GM12873 (cell line): Measurements from ENCODE around the gene MUCL3.

Experiments
- TF ChIP-seq, protein P1 (sequence below): IDR thresholded peaks from 2 replicates; pipeline ENCODE4 v1.5.1; 2012; ENCODE audit warnings: low read depth, mild to moderate bottlenecking, moderate library complexity, low read length, control low read depth; ENCODE audit not compliant: insufficient read depth; ENCODE audit errors: missing control alignments

MUCL3 gene, protein sequence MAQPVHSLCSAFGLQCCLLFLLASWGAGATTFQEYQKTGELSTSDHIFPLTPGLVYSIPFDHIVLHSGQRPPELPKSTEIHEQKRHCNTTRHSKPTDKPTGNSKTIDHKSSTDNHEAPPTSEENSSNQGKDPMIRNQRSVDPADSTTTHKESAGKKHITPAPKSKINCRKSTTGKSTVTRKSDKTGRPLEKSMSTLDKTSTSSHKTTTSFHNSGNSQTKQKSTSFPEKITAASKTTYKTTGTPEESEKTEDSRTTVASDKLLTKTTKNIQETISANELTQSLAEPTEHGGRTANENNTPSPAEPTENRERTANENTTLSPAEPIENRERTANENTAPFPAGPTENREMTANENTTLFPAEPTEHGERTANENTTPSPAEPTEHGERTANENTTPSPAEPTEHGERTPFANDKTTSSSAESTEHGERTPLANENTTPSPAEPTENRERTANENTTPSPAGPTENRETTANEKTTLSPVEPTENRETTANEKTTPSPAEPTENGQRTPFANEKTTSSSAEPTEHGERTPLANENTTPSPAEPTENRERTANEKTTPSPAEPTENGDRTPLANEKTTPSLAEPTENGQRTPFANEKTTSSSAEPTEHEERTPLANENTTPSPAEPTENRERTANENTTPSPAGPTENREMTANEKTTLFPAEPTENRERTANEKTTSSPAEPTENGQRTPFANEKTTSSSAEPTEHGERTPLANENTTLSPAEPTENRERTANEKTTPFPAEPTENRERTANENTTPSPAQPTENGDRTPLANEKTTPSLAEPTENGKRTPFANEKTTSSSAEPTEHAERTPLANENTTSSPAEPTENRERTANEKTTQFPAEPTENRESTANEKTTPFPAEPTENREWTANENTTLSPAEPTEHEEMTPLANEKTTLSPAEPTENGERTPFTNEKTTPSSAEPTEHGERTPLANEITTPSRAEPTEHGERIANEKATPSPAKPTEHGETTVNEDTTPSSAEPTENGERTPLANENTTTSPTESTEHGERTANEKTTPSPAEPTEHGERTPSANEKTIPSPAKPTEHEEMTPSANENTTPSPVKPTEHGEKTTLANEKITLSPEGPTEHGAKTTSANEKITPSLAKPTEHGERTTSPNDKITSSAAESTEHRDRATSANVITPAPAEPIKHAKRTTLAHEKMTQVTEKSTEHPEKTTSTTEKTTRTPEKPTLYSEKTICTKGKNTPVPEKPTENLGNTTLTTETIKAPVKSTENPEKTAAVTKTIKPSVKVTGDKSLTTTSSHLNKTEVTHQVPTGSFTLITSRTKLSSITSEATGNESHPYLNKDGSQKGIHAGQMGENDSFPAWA (N-terminal part only)

DNA sequence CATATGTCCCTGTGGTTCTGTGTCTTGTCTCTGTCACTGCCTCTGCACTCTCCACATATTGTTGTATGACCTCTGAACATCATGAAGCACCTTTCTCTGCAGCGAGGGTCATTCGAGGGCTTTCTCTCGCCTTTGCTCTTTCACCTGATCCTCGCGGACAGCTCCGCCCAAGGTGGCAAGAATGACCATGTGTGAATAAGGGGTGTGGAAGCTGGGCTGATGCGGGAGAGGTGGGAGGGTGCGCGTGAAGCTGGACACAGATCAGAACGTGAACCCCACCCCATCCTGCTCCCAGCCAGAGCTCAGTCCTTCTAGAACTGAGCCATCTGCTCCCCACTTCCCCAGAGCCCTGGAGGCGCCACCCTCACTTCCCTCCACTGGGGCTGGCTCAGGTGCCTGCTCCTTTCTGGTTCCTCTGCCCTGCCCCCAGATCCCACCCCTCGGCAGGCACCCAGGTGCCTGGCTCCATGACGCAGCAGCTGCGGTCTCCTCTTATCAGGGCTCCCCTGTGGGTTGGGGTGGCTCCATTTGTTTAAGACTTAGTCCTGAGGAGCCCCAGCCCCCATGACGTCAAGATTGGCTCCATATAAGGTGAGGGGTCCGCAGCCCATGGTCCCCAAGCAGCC lies at the start of gene MUCL3:
TSS of gene MUCL3 (plus strand) at position 613 of the 626 bp plus-strand sequence. CDS start 27 bp downstream, outside the sequence.
- TF ChIP-seq, protein P1, sequence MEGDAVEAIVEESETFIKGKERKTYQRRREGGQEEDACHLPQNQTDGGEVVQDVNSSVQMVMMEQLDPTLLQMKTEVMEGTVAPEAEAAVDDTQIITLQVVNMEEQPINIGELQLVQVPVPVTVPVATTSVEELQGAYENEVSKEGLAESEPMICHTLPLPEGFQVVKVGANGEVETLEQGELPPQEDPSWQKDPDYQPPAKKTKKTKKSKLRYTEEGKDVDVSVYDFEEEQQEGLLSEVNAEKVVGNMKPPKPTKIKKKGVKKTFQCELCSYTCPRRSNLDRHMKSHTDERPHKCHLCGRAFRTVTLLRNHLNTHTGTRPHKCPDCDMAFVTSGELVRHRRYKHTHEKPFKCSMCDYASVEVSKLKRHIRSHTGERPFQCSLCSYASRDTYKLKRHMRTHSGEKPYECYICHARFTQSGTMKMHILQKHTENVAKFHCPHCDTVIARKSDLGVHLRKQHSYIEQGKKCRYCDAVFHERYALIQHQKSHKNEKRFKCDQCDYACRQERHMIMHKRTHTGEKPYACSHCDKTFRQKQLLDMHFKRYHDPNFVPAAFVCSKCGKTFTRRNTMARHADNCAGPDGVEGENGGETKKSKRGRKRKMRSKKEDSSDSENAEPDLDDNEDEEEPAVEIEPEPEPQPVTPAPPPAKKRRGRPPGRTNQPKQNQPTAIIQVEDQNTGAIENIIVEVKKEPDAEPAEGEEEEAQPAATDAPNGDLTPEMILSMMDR: no peak

GRCh38 chr6:30891450-30891723 lies 49.4 kb upstream of the MUCL3 start:
- TF ChIP-seq, protein P1: no peak

DNA sequence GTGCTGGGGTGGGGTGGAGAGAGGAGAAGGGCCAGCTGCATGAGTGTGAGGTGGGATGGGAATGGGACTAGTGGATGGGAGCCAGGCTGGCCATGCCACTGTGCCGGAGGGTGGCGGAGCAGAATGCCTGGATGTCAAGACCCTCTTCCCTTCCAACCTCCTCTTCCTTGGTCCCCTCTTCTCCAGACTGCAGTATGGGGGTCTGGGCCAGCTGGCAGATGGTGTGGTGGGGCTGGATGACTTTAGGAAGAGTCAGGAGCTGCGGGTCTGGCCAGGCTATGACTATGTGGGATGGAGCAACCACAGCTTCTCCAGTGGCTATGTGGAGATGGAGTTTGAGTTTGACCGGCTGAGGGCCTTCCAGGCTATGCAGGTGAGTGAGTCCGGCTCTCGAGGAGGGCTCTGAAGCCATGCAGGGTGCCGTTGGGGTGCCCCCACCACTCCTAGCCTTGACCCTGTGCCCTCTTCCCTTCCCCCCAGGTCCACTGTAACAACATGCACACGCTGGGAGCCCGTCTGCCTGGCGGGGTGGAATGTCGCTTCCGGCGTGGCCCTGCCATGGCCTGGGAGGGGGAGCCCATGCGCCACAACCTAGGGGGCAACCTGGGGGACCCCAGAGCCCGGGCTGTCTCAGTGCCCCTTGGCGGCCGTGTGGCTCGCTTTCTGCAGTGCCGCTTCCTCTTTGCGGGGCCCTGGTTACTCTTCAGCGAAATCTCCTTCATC lies 48.8 kb upstream of the MUCL3 start:
- TF ChIP-seq, protein P1: no peak

DNA sequence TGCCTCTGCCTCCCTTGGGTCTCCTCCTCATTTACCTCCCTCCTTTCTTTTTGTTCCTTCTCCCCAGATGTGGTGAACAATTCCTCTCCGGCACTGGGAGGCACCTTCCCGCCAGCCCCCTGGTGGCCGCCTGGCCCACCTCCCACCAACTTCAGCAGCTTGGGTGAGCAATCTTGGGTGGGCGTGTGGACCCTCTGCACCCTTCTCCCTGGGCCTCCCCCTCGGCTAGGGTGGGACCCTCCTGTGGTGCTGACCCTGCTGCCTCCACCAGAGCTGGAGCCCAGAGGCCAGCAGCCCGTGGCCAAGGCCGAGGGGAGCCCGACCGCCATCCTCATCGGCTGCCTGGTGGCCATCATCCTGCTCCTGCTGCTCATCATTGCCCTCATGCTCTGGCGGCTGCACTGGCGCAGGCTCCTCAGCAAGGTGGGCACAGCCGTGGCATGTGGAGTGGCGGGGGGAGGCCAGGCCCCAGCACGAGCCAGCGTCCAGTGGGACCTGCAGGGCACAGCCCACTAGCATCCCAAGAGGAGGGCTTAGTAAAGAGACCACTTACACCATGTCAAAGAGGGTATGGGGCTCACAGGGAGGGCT lies 47.7 kb upstream of the MUCL3 start:
- TF ChIP-seq, protein P1: peak; percentile 34

- TF ChIP-seq, protein P1: no peak
Observed at GRCh38 chr6:30893666-30894065, 47.1 kb upstream of the MUCL3 start.

GRCh38 chr6:30894381-30894780 lies 46.4 kb upstream of the MUCL3 start:
- TF ChIP-seq, protein P1: no peak
